GM18505 (cell line): ENCODE results near the gene RBBP8NL.

Experiments
- ATAC-seq: cut with Tn5 transposase; IDR thresholded peaks from one replicate; pipeline ENCODE4 v1.9.1; 2021; ENCODE audit not compliant: unreplicated experiment
- POLR2A ChIP-seq: IDR thresholded peaks from 4 replicates; pipeline ENCODE4 v1.6.1; 2011; ENCODE audit warnings: borderline replicate concordance; ENCODE audit not compliant: insufficient read depth, insufficient read length; ENCODE audit errors: extremely low read depth

The RBBP8NL gene

DNA sequence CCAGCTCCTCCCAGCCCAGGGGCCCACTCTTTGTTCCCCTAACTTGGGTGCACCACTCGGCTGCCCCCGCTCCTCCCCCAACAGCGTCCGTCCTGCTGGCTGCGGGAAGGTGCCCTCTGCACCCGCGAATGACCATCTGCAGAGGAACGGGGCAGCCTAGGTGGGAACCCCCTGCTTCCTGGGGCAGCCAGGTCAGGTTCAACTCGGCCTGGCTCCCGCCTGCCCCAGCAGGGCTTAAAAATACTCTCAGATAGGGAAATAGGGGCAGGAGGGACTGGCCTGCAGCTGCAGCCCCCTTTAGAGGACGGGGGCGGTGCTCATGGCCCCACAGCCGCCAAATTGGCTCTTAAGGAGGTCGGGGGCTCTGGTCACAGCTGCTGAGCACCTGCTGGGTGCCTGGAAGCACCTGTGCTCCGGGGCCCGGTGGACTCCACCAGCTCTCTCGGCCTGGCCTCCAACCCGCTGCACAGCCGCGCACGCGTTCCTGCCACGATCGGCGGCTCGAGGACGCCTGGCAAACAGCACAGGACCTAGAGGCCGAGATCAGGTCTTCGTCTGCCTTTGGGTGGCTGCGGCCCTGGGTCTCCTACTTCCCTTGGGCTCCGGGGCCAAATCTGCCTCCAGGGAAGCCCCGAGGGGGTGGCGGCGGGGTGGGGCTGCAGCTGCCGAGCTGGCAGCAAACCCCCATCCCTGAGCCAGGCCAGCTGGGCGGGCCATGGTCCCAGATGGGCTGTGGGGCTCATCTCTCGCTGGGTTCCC lies 59.5 kb downstream of the RBBP8NL start:
- ATAC-seq, result no peak

DNA sequence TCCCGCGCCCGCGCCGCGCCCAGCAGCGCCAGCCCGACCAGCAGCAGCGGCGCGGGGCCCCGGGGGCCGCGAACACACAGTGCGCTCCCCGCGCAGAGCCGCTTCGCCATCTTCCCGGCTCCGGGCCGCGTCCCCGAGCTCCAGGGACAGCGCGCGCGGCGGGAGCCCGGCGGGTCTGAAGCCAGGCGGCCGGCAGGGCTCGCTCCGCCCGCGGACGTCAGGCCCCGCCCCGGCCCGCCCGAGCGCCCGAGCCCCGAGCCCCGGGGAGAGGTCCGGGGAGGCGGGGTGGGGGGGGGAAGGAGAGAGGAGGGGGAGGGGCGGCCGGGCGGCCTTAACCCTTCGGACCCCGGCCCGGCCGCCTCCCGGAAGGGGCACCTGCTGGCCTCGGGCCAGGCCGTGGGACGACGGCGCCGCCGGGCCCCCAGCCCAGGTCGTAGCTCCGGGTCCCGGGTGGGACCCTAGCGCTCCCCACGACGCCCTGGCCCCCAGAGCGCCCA lies 60.2 kb downstream of the RBBP8NL start, which contains the start of gene LAMA5:
Gene LAMA5 (minus strand): TSS at position 177 of the 497 bp plus-strand sequence. CDS start 67 bp downstream, at position 110.
- no peak for TF ChIP-seq POLR2A
- ATAC-seq, result no peak

More for the DNA sequence above, 59.5 kb downstream of the RBBP8NL start:
- no peak for TF ChIP-seq POLR2A

DNA sequence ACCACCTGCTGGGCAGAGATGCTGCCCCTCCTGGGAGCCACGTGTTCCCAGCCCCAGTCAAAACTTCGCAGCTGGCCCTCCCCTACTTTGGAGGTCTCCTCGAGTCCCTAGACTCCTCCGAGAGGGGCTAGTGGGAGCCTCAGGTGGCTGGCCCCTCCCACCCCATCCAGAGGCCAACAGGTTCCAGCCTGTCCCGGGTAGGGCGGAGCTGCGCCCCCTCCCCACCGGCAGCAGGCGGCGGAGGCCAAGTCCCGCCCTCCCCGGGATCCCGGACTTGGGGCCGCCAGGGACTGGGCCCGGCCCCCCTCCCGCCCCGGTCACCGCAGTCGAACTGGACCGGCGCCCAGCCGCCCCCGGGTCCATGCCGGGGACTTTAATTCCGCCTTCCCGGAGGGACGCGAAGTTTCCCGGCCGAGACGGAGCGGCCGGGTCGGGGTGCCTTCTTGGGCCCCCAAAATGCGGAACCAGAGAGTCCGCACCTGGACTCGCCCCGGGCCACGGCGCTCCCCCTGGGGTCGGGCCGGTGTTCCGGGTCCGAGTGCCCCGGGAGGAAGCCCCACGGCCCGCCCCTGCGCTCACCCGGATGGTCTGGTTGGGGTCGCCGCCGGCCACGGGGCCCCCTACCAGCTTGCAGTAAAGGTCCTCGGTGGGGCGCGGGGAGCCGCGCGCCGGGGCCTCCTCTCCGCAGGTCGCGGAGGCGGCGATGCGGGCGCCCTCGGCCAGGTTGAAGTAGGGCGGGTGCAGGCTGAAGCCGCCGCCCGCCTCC lies 60.8 kb downstream of the RBBP8NL start:
- no peak for ATAC-seq
- no peak for TF ChIP-seq POLR2A

DNA sequence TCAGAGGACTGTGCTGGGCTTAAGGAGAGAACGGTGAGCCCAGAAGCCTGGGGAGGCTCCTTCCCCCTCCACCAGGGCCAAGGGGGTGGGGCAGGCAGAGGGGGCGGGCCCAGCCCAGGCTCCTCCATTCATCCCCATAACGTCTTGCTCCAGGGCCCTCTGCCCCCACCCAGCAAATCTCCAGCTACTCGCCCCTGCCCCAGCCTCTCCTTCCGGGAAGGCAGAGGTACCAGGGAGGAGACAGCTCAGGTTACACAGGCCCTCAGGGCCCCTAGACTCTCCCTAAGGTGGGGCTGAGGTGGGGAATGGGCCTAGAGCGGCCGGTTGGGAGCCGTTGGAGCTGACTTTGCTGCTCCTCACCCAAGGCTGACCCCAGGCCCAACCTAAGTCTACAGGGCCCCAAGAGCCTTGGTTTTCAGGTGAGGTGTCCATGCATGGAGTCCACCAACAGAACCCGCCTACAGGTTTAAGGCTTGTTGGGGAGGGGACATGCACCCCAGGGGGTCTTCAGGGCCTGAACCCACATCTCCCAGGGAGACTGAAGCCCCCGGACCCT lies 61.4 kb downstream of the RBBP8NL start:
- ATAC-seq, result no peak
- TF ChIP-seq POLR2A, result no peak

DNA sequence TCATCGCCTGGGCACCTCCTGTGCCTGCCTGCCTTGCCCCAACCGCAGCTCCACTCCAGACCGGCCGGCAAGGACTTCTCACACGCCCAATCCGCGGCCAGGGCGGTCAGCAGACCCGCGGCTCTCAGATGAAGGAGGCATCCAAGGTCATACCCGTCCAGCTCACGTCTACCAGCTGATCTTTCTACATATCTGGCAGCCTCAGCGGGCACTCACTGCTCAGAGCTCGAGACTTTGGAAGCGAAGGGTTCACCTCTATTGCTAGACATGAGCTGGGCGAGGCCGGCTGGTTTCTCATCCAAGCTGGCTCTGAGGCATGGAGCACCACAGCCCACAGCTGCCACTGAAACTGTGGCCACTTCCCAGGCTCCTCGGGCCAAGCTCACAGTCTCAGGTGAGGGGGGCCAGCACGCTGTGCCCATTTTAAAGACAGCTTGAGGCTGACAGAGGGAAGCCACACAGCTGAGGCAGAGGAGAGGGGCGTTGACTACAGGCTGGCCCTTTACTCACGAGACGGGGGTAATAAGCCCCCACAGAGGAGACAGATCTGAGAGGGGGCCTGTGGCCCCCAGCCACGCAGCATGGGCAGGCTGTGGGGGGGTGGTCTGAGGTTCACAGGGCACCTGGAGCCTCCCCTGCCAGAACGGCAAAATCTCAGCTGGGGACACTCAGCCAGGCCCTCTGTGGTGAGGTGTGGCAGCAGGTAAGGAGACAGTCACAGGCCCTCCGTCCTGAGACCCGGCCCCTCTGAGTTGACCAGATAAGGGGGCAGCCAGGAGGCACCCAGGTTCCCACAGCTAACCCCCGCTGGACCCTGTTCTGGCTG lies 62.2 kb downstream of the RBBP8NL start:
- ATAC-seq, result no peak
- TF ChIP-seq POLR2A, result no peak

DNA sequence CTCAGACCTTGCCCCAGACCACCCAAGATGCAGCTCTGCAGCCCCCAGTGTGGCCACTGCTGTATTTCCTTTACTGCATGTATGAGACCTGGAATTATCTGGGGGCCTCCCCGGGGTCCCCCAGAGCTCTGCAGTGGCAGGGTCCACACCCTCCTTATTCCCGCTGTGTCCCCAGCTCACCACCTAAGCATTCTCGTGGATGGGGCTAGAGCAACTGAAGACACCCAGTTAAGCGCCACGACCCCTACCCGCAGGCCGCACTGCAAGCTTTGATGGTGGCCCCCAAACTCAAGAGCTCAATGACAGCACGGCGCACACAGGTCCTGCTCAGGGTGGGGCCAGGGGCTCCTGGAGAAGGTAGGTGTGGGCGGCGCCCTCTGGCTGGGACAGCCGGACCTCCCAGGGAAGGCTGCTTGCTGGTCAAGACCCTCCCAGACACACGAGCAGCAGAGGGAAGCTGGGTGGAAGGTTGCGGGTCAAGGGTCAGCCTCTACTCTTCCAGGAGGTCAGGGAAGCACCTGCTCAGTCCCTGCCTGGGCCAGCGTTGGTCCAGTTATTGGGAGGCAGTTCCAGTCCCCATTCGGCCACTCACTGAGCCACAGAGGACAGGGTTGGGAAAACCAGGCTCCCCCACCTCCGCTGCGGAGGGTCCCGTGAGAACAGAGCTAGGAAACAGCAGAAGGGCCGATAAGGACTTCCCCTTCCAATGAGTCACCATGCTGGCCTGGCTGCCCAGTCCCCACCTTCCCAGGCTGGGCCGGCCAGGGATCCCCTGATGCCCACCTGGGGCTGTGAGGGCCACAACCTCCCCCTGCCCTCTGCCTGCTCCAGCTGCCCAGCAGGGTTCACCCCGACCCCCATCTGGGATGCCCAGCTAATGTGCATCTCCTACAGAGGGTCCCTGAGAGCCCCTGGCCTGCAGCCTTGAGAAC lies 63.2 kb downstream of the RBBP8NL start:
- no peak for TF ChIP-seq POLR2A
- ATAC-seq, result no peak

DNA sequence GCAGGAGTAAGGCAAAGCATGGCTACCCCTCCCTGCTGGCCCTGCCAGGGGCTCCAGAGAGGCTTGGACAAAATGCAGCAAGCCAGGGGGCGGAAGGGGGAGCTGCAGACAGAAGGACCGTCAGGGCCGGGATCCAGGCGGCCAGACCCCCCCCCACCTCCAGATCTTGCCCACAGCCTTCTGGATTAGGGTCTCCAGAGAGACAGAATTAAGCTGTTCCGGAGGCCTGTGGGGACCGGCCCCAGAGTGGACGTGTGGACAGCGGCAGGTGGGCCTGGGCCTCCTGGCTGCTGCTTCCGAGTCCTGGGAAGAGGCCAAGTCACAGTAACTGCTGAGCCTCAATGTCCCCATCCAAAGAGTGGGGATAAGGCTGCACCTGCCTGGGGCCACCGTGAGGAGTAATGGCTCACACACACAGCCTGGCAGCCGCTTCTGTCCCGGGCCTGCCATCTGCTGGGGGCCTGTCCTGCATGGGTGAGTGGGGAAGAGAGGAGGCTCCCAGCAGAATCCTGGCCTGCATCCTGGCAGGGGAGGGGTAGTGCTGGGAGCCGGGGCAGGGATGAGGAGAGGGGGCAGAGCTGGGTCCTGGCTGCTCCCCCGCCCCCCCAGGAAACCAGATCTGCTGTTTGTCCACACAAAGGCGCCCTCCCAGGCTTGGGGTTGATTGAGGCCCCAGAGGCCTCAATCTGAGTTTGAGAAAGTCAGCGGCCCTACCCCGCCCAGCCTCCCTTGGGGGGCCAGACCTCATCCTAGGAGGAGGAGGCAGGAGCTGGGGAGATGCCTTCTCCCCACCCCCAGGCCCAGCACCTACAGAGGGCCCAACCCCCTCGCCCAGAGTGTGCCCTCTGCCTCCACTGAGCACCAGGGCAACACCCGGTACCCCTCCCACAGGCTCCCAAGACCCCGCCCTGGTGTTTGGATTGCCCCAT lies 64.1 kb downstream of the RBBP8NL start:
- no peak for TF ChIP-seq POLR2A
- no peak for ATAC-seq

DNA sequence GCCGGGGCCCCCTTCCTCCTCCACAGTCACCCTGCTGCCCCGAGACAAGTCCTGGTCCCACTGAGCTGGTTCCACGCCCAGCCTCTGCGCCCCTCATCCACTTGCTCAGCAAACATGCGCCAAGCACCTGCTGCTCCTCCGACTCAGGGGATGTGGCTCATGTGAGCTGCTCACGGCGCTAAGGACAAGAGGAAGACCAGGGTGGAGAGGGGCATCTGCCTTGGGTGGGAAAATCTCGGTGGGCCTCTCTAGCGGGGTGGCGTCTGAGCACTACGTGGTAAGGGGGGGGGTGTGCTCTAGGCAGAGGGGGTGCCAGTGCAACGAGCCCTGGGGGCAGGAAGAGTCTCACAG lies 64.8 kb downstream of the RBBP8NL start:
- ATAC-seq, result no peak
- no peak for TF ChIP-seq POLR2A

DNA sequence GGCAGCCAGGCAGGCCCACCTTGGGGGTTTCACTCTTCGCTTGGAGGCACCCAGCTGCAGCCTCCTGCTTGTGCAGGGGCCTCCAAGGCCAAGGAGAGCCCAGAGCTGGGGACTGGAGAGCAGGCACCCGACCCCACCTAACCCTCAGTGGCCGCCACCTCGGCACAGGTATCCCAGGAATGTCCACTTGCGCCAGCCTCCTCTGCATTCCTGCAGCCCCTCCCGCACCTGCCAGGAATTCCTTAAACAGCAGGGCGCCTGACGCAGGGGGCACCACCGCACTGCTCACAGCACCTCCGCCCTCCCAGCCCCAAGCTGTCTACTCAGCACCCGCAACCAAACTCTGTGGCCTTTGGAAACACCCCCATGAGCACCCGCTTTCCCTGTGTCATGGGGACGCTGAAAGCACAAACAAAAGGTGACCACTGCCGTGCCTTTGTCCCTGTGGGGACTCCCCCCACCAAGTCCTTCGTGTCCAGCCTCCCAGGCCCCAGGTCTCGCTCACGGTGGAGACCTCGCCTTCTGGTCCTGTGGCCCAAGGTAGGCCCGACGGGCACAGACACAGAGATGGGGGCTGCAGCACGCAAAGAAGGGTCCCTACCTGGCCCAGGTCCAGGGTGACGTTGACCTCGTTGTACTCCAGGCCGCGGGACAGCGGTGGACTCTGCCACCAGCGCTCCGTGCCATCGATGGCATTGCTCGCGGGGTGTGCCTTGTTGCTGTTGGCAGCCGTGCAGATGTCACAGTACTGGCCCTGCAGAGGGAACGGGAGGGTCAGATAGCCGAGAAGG lies 65.3 kb downstream of the RBBP8NL start:
- no peak for TF ChIP-seq POLR2A
- ATAC-seq, result no peak
